ENCODE measurements around the gene MGST1.

Gene MGST1

DNA sequence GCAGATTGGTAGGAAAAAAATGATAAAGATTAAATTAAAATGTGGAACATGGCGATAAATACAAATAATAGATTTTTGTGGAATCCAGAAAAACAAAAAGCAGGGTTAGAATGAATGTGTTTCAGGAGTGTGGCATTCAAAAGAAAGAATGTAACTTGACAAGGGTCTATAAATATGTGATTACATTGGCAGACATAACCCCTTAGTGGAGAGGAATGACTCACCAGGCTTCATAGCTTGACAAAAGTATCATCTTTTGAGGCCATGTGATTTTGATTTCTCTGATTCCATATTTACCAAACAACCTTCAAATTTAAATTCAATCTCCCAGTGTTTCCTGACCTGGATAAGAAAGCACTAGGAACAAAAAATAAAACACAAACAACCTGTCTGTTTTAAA, 24.4 kb upstream of the MGST1 start:
- TF ChIP-seq, protein P1, sequence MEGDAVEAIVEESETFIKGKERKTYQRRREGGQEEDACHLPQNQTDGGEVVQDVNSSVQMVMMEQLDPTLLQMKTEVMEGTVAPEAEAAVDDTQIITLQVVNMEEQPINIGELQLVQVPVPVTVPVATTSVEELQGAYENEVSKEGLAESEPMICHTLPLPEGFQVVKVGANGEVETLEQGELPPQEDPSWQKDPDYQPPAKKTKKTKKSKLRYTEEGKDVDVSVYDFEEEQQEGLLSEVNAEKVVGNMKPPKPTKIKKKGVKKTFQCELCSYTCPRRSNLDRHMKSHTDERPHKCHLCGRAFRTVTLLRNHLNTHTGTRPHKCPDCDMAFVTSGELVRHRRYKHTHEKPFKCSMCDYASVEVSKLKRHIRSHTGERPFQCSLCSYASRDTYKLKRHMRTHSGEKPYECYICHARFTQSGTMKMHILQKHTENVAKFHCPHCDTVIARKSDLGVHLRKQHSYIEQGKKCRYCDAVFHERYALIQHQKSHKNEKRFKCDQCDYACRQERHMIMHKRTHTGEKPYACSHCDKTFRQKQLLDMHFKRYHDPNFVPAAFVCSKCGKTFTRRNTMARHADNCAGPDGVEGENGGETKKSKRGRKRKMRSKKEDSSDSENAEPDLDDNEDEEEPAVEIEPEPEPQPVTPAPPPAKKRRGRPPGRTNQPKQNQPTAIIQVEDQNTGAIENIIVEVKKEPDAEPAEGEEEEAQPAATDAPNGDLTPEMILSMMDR (IDR thresholded peaks at IDR 0.05; ENCODE audit: low read depth, low read length), result no peak

GRCh38 chr12:16323638-16324037, 23.8 kb upstream of the MGST1 start:
- H3K4me3 ChIP-seq (ENCODE audit: low read depth, low read length), result no peak overlapping the region

More for the DNA sequence above, 24.4 kb upstream of the MGST1 start:
- no peak overlapping the region for H3K4me3 ChIP-seq (ENCODE audit: low read depth, low read length)

GRCh38 chr12:16324272-16324671, 23.2 kb upstream of the MGST1 start:
- H3K4me3 ChIP-seq (ENCODE audit: low read depth, low read length), result no peak overlapping the region
- TF ChIP-seq, protein P1 (IDR thresholded peaks at IDR 0.05; ENCODE audit: low read depth, low read length), result no peak

More at GRCh38 chr12:16323638-16324037, 23.8 kb upstream of the MGST1 start:
- TF ChIP-seq, protein P1 (IDR thresholded peaks at IDR 0.05; ENCODE audit: low read depth, low read length), result no peak

- TF ChIP-seq, protein P1 (IDR thresholded peaks at IDR 0.05; ENCODE audit: low read depth, low read length), result no peak
- H3K4me3 ChIP-seq (ENCODE audit: low read depth, low read length), result no peak overlapping the region
These were observed 22.7 kb upstream of the MGST1 start for GRCh38 chr12:16324772-16325171.

GRCh38 chr12:16325426-16325825, 22.0 kb upstream of the MGST1 start:
- TF ChIP-seq, protein P1 (IDR thresholded peaks at IDR 0.05; ENCODE audit: low read depth, low read length), result no peak
- H3K4me3 ChIP-seq (ENCODE audit: low read depth, low read length), result no peak overlapping the region

GRCh38 chr12:16327963-16328362, 19.5 kb upstream of the MGST1 start:
- H3K4me3 ChIP-seq (ENCODE audit: low read depth, low read length), result no peak overlapping the region
- TF ChIP-seq, protein P1 (IDR thresholded peaks at IDR 0.05; ENCODE audit: low read depth, low read length), result no peak

GRCh38 chr12:16329594-16329993, 17.9 kb upstream of the MGST1 start:
- TF ChIP-seq, protein P1 (IDR thresholded peaks at IDR 0.05; ENCODE audit: low read depth, low read length), result no peak

More at GRCh38 chr12:16329594-16329993, 17.9 kb upstream of the MGST1 start:
- no peak overlapping the region for H3K4me3 ChIP-seq (ENCODE audit: low read depth, low read length)

Data from WI38 (cell line).